ENCODE results near the gene GFM1. TPM values are rescaled to one million over a fixed set of nuclear protein-coding genes. Genes with fewer than 3 reads are reported as not detected.

The GFM1 gene
- total RNA-seq, 4 donors from 2014 or later, result 52.6 to 84.4 (median 76.2) TPM

GRCh38 chr3:158737410-158737809, 93.1 kb downstream of the GFM1 start:
- no peak for ATAC-seq
- in situ Hi-C loops (cut with MboI; ENCODE audit: low sequenced_read_pairs in 4 of 4) (no loop called here), intact Hi-C loops (cut with DNase I; ENCODE audit: low total_unique reads) (no loop called here)
- Histone ChIP-seq H3K27ac (no peak overlapping the region), H3K27me3 (no peaks in the 10 kb centered on the region), H3K4me3 (no peak overlapping the region), H3K9me3 (no peaks in the 10 kb centered on the region), H3K4me1 (peaks cover 0 to 2% of the 10 kb centered on the region in 2 donors), H3K36me3 (peaks cover 0 to 7% of the 10 kb centered on the region in 2 donors)
- no peak for TF ChIP-seq POLR2A (IDR thresholded peaks at IDR 0.05)
- TF ChIP-seq, protein P1, sequence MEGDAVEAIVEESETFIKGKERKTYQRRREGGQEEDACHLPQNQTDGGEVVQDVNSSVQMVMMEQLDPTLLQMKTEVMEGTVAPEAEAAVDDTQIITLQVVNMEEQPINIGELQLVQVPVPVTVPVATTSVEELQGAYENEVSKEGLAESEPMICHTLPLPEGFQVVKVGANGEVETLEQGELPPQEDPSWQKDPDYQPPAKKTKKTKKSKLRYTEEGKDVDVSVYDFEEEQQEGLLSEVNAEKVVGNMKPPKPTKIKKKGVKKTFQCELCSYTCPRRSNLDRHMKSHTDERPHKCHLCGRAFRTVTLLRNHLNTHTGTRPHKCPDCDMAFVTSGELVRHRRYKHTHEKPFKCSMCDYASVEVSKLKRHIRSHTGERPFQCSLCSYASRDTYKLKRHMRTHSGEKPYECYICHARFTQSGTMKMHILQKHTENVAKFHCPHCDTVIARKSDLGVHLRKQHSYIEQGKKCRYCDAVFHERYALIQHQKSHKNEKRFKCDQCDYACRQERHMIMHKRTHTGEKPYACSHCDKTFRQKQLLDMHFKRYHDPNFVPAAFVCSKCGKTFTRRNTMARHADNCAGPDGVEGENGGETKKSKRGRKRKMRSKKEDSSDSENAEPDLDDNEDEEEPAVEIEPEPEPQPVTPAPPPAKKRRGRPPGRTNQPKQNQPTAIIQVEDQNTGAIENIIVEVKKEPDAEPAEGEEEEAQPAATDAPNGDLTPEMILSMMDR (IDR thresholded peaks at IDR 0.05 in 4 of 5, conservative IDR thresholded peaks at IDR 0.05 in 1 of 5), result no peak
- no peak for DNase-seq

DNA sequence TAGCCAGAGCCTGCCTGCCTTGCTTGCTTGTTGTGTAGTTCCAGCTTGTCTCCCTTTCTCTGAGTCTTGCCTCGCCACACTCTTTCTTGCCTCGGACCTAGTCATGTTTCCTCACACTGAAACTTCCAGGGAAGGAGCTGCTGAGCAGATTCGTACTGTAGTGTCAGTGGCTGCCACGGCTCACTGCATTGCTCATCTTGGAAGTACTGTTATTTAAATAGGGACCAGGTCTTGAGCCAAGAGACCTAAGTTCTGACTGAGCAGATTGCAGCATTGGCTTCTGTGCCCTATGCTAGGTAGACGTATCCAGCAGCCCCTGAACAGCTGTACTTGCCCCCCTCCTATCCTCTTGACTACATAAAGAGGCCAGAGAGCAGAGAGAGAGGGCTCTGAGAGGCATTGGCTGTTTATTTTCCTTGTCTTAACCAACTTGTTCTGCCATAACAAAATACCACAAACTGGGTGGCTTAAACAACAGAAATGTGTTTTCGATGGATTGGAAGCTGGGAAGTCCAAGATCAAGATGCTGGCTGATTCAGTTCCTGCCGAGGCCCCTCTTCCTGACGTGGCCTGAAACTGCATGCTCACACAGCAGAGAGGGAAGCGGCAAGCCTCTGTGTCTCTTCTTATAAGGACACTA, 93.8 kb downstream of the GFM1 start:
- no peaks in the 10 kb centered on the region for H3K9me3 ChIP-seq
- no peak overlapping the region for H3K4me3 ChIP-seq
- H3K27me3 ChIP-seq, result no peaks in the 10 kb centered on the region
- H3K27ac ChIP-seq, result no peak overlapping the region
- in situ Hi-C loops (cut with MboI; ENCODE audit: low sequenced_read_pairs in 4 of 4), result no loop called here
- H3K36me3 ChIP-seq, result peaks cover 0 to 7% of the 10 kb centered on the region in 2 donors
- TF ChIP-seq, protein P1 (IDR thresholded peaks at IDR 0.05 in 4 of 5, conservative IDR thresholded peaks at IDR 0.05 in 1 of 5), result no peak
- no peak for TF ChIP-seq POLR2A (IDR thresholded peaks at IDR 0.05)
- intact Hi-C loops (cut with DNase I; ENCODE audit: low total_unique reads), result no loop called here
- H3K4me1 ChIP-seq, result no peaks in the 10 kb centered on the region
- DNase-seq (no peak), ATAC-seq (no peak)

- Histone ChIP-seq H3K4me1 (no peaks in the 10 kb centered on the region), H3K27ac (no peak overlapping the region), H3K9me3 (no peaks in the 10 kb centered on the region), H3K4me3 (no peak overlapping the region), H3K27me3 (no peaks in the 10 kb centered on the region), H3K36me3 (peaks cover 0 to 7% of the 10 kb centered on the region in 2 donors)
- in situ Hi-C loops (cut with MboI; ENCODE audit: low sequenced_read_pairs in 4 of 4), result no loop called here
- intact Hi-C loops (cut with DNase I; ENCODE audit: low total_unique reads), result no loop called here
- ATAC-seq (no peak), DNase-seq (no peak)
- TF ChIP-seq POLR2A (IDR thresholded peaks at IDR 0.05), result no peak
- TF ChIP-seq, protein P1 (IDR thresholded peaks at IDR 0.05 in 4 of 5, conservative IDR thresholded peaks at IDR 0.05 in 1 of 5), result no peak
Measured at GRCh38 chr3:158738653-158739052, 94.3 kb downstream of the GFM1 start.

DNA sequence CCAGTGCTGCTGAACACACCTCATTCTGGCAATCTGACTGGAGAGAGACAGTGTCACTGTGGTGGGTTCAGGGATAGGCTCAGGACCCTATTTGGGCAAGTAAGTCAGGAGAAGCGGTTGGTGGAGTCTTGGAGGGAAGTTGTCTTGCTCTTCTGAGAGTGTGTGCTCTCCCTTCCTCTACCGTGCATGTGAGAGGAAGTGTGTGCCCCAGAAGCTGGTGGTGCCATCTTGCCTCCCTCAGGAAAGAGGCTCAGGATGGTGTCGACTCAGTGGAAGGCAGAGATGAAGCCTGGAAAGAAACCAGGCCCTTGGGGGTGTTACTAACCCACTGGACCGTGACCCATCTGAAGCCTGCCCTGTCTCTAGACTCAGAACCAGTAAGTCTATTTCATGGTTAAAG, 94.8 kb downstream of the GFM1 start:
- Histone ChIP-seq H3K36me3 (peaks cover 0 to 7% of the 10 kb centered on the region in 2 donors), H3K9me3 (no peaks in the 10 kb centered on the region), H3K4me1 (no peaks in the 10 kb centered on the region), H3K27me3 (no peaks in the 10 kb centered on the region), H3K4me3 (no peak overlapping the region), H3K27ac (no peak overlapping the region)
- ATAC-seq (no peak), DNase-seq (no peak)
- intact Hi-C loops (cut with DNase I; ENCODE audit: low total_unique reads), result no loop called here
- no peak for TF ChIP-seq POLR2A (IDR thresholded peaks at IDR 0.05)
- TF ChIP-seq, protein P1 (IDR thresholded peaks at IDR 0.05 in 4 of 5, conservative IDR thresholded peaks at IDR 0.05 in 1 of 5), result no peak
- in situ Hi-C loops (cut with MboI; ENCODE audit: low sequenced_read_pairs in 4 of 4), result no loop called here

DNA sequence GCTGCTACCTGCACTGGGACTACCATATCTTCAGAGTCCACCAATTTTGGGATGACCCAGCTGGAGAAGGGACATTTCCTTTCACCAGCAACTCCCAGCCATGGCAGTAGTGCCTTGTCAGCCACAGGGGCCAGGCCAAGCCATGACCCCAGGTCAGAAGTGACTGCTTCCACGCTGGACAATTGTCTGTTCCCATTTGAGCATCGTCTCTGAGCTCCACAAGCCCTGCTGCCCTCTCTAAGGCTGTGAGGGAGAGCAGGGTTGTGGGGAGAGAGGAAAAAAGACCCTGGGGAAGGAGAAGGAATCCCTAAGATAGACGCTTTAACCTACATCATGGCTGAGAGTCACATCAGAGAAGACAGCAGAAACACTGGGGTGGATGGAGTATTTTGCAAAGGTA, 95.3 kb downstream of the GFM1 start:
- ATAC-seq, result no peak
- intact Hi-C loops (cut with DNase I; ENCODE audit: low total_unique reads), result no loop called here
- no peaks in the 10 kb centered on the region for H3K27me3 ChIP-seq
- no peak for DNase-seq
- no peak for TF ChIP-seq POLR2A (IDR thresholded peaks at IDR 0.05)
- TF ChIP-seq, protein P1 (IDR thresholded peaks at IDR 0.05 in 4 of 5, conservative IDR thresholded peaks at IDR 0.05 in 1 of 5), result no peak
- H3K27ac ChIP-seq, result no peak overlapping the region
- no peaks in the 10 kb centered on the region for H3K9me3 ChIP-seq
- H3K4me3 ChIP-seq, result no peak overlapping the region
- in situ Hi-C loops (cut with MboI; ENCODE audit: low sequenced_read_pairs in 4 of 4), result no loop called here
- H3K4me1 ChIP-seq, result no peaks in the 10 kb centered on the region
- peaks cover 0 to 2% of the 10 kb centered on the region in 2 donors for H3K36me3 ChIP-seq

Data from gastrocnemius medialis (tissue), 4 donors.